Right lobe of liver (tissue), 6 donors: Measurements from ENCODE around the gene CEP128. TPM values are rescaled to one million over a fixed set of nuclear protein-coding genes. Genes with fewer than 3 reads are reported as not detected.

ENCODE experiments used
- ATAC-seq, 4 donors: fragments of 200-7000 bp; cut with Tn5 transposase; one replicate each; pipeline ENCODE4 v1.9.1; 2020; ENCODE audit warnings: mild to moderate bottlenecking in 4 of 4, moderate library complexity in 4 of 4
- DNase-seq, 3 donors: peaks; one replicate each; pipeline ENCODE4 v3.0.0-alpha.2; 2020
- H3K27ac ChIP-seq, 3 donors: fragments of 200-600 bp; one replicate each; pipeline ENCODE4 v1.8.0; 2022
- H3K27me3 ChIP-seq, 2 donors: fragments of 200-600 bp; one replicate each; pipeline ENCODE4 v1.8.0; 2022
- H3K36me3 ChIP-seq, 4 donors: fragments of 200-600 bp; sonication (generic) in 1 of 4; one replicate each; pipeline versions ENCODE4 v1.5.1 to v1.8.0; 2017 to 2022; ENCODE audit warnings: control low read depth in 1 of 4
- H3K4me1 ChIP-seq, 4 donors: fragments of 200-600 bp; sonication (generic) in 1 of 4; one replicate each; pipeline versions ENCODE4 v1.5.1 to v1.8.0; 2017 to 2022; ENCODE audit warnings: control low read depth in 1 of 4
- H3K4me3 ChIP-seq, 3 donors: fragments of 200-600 bp; one replicate each; pipeline ENCODE4 v1.8.0; 2022
- H3K9me3 ChIP-seq, 4 donors: fragments of 200-600 bp; sonication (generic) in 1 of 4; one replicate each; pipeline versions ENCODE4 v1.5.1 to v1.8.0; 2017 to 2022; ENCODE audit warnings: control low read depth in 1 of 4
- CTCF ChIP-seq, 4 donors: fragments of 200-600 bp in 3 of 4; fragments of 450-650 bp in 1 of 4; IDR thresholded peaks; one replicate each; pipeline versions ENCODE4 v1.5.1 to v1.8.0; 2016 to 2022; ENCODE audit warnings: antibody characterized with exemption in 4 of 4, mild to moderate bottlenecking in 2 of 4
- POLR2A ChIP-seq: fragments of 450-650 bp; IDR thresholded peaks from one replicate; pipeline ENCODE4 v1.6.1; 2017; ENCODE audit warnings: antibody characterized with exemption, mild to moderate bottlenecking
- WGBS: methylation state at CpG from one replicate; pipeline ENCODE4 v1.1.6; 2018; ENCODE audit warnings: low coverage, low lambda C conversion rate; ENCODE audit not compliant: insufficient coverage; ENCODE audit errors: missing lambda C conversion rate; 5-methylcytosine and 5-hydroxymethylcytosine counted together
- intact Hi-C, 2 donors: fragments of 100-400 bp; cut with DNase I; formaldehyde crosslinking; loops; one replicate each; pipeline versions ENCODE4 v1.11.2 to v1.14.1; 2022
- total RNA-seq, 6 experiments: library from RNA; depleted of rRNA in 2 of 6; stranded (reverse); fragments of >200 nt in 2 of 6; fragmentation: NEBNext Ultra II Directional in 3 of 6; extraction: Animal tissue kit (Norgen Biotek cat#: 25700) in 3 of 6; gene quantifications; one replicate each; pipeline versions ENCODE4 v1.1.0 to v1.2.4, GENCODE V29; 2016 to 2023
- donor health status: DM: no; HTN: yes; CAD: no.
- donor health status: DM: no; HTN: no; CAD: no.
- donor health status: DM: no; HTN: no; CAD: no.
- donor health status: DM: no; HTN: yes; CAD: no.
- donor health status: DM: no; HTN: yes; CAD: no.

Gene CEP128
- total RNA-seq, 6 experiments from 2014 or later, result 0.81 to 9.5 (median 1.7) TPM

- no peak overlapping the region for H3K27ac ChIP-seq
- H3K36me3 ChIP-seq, result no peaks in the 10 kb centered on the region
- H3K4me3 ChIP-seq, result no peak overlapping the region
- ATAC-seq (no peak), DNase-seq (no peak)
- 88% methylated on average over 1 of the region's 1 CpG for WGBS
- no peaks in the 10 kb centered on the region for H3K9me3 ChIP-seq
- no peaks in the 10 kb centered on the region for H3K4me1 ChIP-seq
- intact Hi-C loops, result no loop called here
- no peak for TF ChIP-seq POLR2A
- TF ChIP-seq CTCF (IDR thresholded peaks at IDR 0.05), result no peak
- H3K27me3 ChIP-seq, result no peaks in the 10 kb centered on the region
Observed at GRCh38 chr14:80658733-80659132, 282.8 kb downstream of the CEP128 start.

- intact Hi-C loops, result no loop called here
- Histone ChIP-seq H3K4me3 (no peak overlapping the region), H3K4me1 (no peaks in the 10 kb centered on the region), H3K9me3 (no peaks in the 10 kb centered on the region), H3K36me3 (no peaks in the 10 kb centered on the region), H3K27ac (no peak overlapping the region), H3K27me3 (no peaks in the 10 kb centered on the region)
- TF ChIP-seq CTCF (IDR thresholded peaks at IDR 0.05), result no peak
- TF ChIP-seq POLR2A, result no peak
- WGBS, result 100% methylated on average over 1 of the region's 1 CpG
- no peak for ATAC-seq
- no peak for DNase-seq
Observed at GRCh38 chr14:80658155-80658554, 283.4 kb downstream of the CEP128 start.

GRCh38 chr14:80653956-80654355 lies 287.6 kb downstream of the CEP128 start:
- Histone ChIP-seq H3K4me3 (no peak overlapping the region), H3K4me1 (no peaks in the 10 kb centered on the region), H3K27me3 (no peaks in the 10 kb centered on the region), H3K27ac (no peak overlapping the region), H3K36me3 (no peaks in the 10 kb centered on the region), H3K9me3 (no peaks in the 10 kb centered on the region)
- 89% methylated on average over 3 of the region's 3 CpGs for WGBS
- TF ChIP-seq CTCF (IDR thresholded peaks at IDR 0.05) (no peak), POLR2A (no peak)
- intact Hi-C loops, result no loop called here
- ATAC-seq (no peak), DNase-seq (no peak)

GRCh38 chr14:80645667-80646413 lies 295.7 kb downstream of the CEP128 start:
- no peak overlapping the region for H3K27ac ChIP-seq
- no peaks in the 10 kb centered on the region for H3K4me1 ChIP-seq
- TF ChIP-seq POLR2A (no peak), CTCF (IDR thresholded peaks at IDR 0.05) (no peak)
- no peaks in the 10 kb centered on the region for H3K9me3 ChIP-seq
- H3K4me3 ChIP-seq, result no peak overlapping the region
- 84% methylated on average over 5 of the region's 5 CpGs for WGBS
- intact Hi-C loops, result no loop called here
- ATAC-seq (no peak), DNase-seq (no peak)
- no peaks in the 10 kb centered on the region for H3K36me3 ChIP-seq
- no peaks in the 10 kb centered on the region for H3K27me3 ChIP-seq
